ENCODE measurements around the gene MC5R.

MC5R gene

GRCh38 chr18:13823707-13824395 is at the start of gene MC5R:
MC5R (plus strand) TSS chr18:13824149; CDS start chr18:13825766, 1,617 bp downstream.
- in situ Hi-C loops (cut with HindIII; ENCODE audit: low sequenced_read_pairs) = no loop called here
- TF ChIP-seq CTCF (IDR thresholded peaks at IDR 0.05; ENCODE audit: low read depth, low read length) = peak; percentile 86
- peak; percentile 26 for DNase-seq (ENCODE audit: low read depth, low spot score)

GRCh38 chr18:13775058-13775457 is 48.9 kb upstream of the MC5R start:
- no peak for TF ChIP-seq CTCF (IDR thresholded peaks at IDR 0.05; ENCODE audit: low read depth, low read length)

More at GRCh38 chr18:13823707-13824395, at the start of gene MC5R:
- no peak within 1 kb of the TSS for H3K4me3 ChIP-seq (ENCODE audit: low read depth, low read length)

GRCh38 chr18:13791181-13791580 is 32.8 kb upstream of the MC5R start:
- H3K4me3 ChIP-seq (ENCODE audit: low read depth, low read length) = no peak overlapping the region
- no peak for TF ChIP-seq CTCF (IDR thresholded peaks at IDR 0.05; ENCODE audit: low read depth, low read length)
- in situ Hi-C loops (cut with HindIII; ENCODE audit: low sequenced_read_pairs) = no loop called here
- no peak for DNase-seq (ENCODE audit: low read depth, low spot score)

More at GRCh38 chr18:13775058-13775457, 48.9 kb upstream of the MC5R start:
- in situ Hi-C loops (cut with HindIII; ENCODE audit: low sequenced_read_pairs) = no loop called here
- no peak overlapping the region for H3K4me3 ChIP-seq (ENCODE audit: low read depth, low read length)
- DNase-seq (ENCODE audit: low read depth, low spot score) = no peak

GRCh38 chr18:13793819-13794218 is 30.1 kb upstream of the MC5R start:
- no peak for TF ChIP-seq CTCF (IDR thresholded peaks at IDR 0.05; ENCODE audit: low read depth, low read length)
- DNase-seq (ENCODE audit: low read depth, low spot score) = no peak
- in situ Hi-C loops (cut with HindIII; ENCODE audit: low sequenced_read_pairs) = no loop called here
- no peak overlapping the region for H3K4me3 ChIP-seq (ENCODE audit: low read depth, low read length)

GRCh38 chr18:13796515-13796914 is 27.4 kb upstream of the MC5R start:
- H3K4me3 ChIP-seq (ENCODE audit: low read depth, low read length) = no peak overlapping the region
- TF ChIP-seq CTCF (IDR thresholded peaks at IDR 0.05; ENCODE audit: low read depth, low read length) = no peak
- no peak for DNase-seq (ENCODE audit: low read depth, low spot score)
- in situ Hi-C loops (cut with HindIII; ENCODE audit: low sequenced_read_pairs) = no loop called here

GRCh38 chr18:13797157-13797611 is 26.8 kb upstream of the MC5R start:
- H3K4me3 ChIP-seq (ENCODE audit: low read depth, low read length) = no peak overlapping the region
- in situ Hi-C loops (cut with HindIII; ENCODE audit: low sequenced_read_pairs) = no loop called here
- no peak for TF ChIP-seq CTCF (IDR thresholded peaks at IDR 0.05; ENCODE audit: low read depth, low read length)
- peak; percentile 12 for DNase-seq (ENCODE audit: low read depth, low spot score)

Measured in astrocyte of the spinal cord (primary cell).